A549 (cell line): Measurements from ENCODE around the gene SPATA12. TPM values are rescaled to one million over a fixed set of nuclear protein-coding genes. Genes with fewer than 3 reads are reported as not detected.

Experiments
- ATAC-seq, 2 experiments: fragments of 200-7000 bp in 1 of 2; fragments of >200 bp in 1 of 2; cut with Nextera tagmentation in 1 of 2; cut with Tn5 transposase in 1 of 2; 3 replicates each; pipeline versions ENCODE4 v1.8.0 to v1.9.1; 2018 to 2020; ENCODE audit warnings: mild to moderate bottlenecking in 1 of 2, moderate library complexity in 1 of 2
- CTCF ChIA-PET: fragments of 300-600 bp; sonication (Branson Sonifier 250); formaldehyde crosslinking; extraction: SDS; loops from one replicate; lab custom pipeline; 2021; ENCODE audit warnings: antibody characterized with exemption, inconsistent platforms; lab: Yijun Ruan, JAX
- POLR2A ChIA-PET: fragments of 350-600 bp; formaldehyde crosslinking; extraction: SDS; loops from one replicate; lab custom pipeline; 2021; ENCODE audit warnings: antibody characterized with exemption, inconsistent platforms; lab: Yijun Ruan, JAX
- DNase-seq, 2 experiments: peaks; one replicate each; pipeline versions ENCODE4 v3.0.0 to v3.0.0-alpha.2; 2011 to 2016; ENCODE audit warnings: low read depth in 1 of 2, low spot score in 1 of 2
- FAIRE-seq: peaks from 2 replicates; lab custom pipeline; 2011; peaks lifted over from hg19 to GRCh38; lab: Jason Lieb, UNC
- H3K27ac ChIP-seq, 2 experiments: fragments of >200 bp; sonication (Bioruptor Twin); formaldehyde crosslinking; 3 replicates each; pipeline ENCODE4 v1.5.1; 2016 to 2017
- H3K4me1 ChIP-seq: fragments of >200 bp; sonication (Bioruptor Twin); formaldehyde crosslinking; 3 replicates; pipeline ENCODE4 v1.6.1; 2016
- H3K4me2 ChIP-seq: fragments of >200 bp; sonication (Bioruptor Twin); formaldehyde crosslinking; 3 replicates; pipeline ENCODE4 v1.6.1; 2016
- H3K4me3 ChIP-seq: fragments of >200 bp; sonication (Bioruptor Twin); formaldehyde crosslinking; 3 replicates; pipeline ENCODE4 v1.5.1; 2016
- H3K9me3 ChIP-seq: fragments of >200 bp; sonication (Bioruptor Twin); formaldehyde crosslinking; 3 replicates; pipeline ENCODE4 v1.6.1; 2016
- BCL3 ChIP-seq: fragments of >200 bp; sonication (Bioruptor Twin); formaldehyde crosslinking; IDR thresholded peaks from 3 replicates; pipeline ENCODE4 v1.6.1; 2016
- CBX8 ChIP-seq: fragments of 200-600 bp; sonication (generic); IDR thresholded peaks from 2 replicates; pipeline ENCODE4 v1.6.1; 2016
- CHD4 ChIP-seq: fragments of 200-600 bp; sonication (generic); IDR thresholded peaks from 2 replicates; pipeline ENCODE4 v1.6.1; 2016; ENCODE audit warnings: antibody characterized with exemption, mild to moderate bottlenecking, borderline replicate concordance
- E2F6 ChIP-seq: IDR thresholded peaks from 2 replicates; pipeline ENCODE4 v1.6.1; 2012; ENCODE audit warnings: low read depth, borderline replicate concordance
- EP300 ChIP-seq, 2 experiments: fragments of >200 bp; sonication (Bioruptor Twin); formaldehyde crosslinking; IDR thresholded peaks; 2 replicates in 1 of 2; 3 replicates in 1 of 2; pipeline ENCODE4 v1.6.1; 2016 to 2017
- FOSL2 ChIP-seq, 2 experiments: fragments of 450-650 bp in 1 of 2; fragments of >200 bp in 1 of 2; sonication (Bioruptor Twin) in 1 of 2; formaldehyde crosslinking; IDR thresholded peaks; 2 replicates each; pipeline versions ENCODE4 v1.5.0 to v1.6.1; 2016 to 2020; ENCODE audit warnings: mild to moderate bottlenecking in 1 of 2, moderate library complexity in 1 of 2
- FOXS1 ChIP-seq: fragments of 250-450 bp; sonication (Bioruptor Pico); IDR thresholded peaks from 2 replicates; pipeline ENCODE4 v1.5.0; 2020; ENCODE audit warnings: mild to moderate bottlenecking, moderate library complexity
- GATA3 ChIP-seq: IDR thresholded peaks from 2 replicates; pipeline ENCODE4 v1.6.1; 2012; ENCODE audit warnings: borderline replicate concordance
- HEYL ChIP-seq: fragments of 250-450 bp; sonication (Bioruptor Pico); IDR thresholded peaks from 2 replicates; pipeline ENCODE4 v1.8.0; 2021; ENCODE audit warnings: mild to moderate bottlenecking, moderate library complexity
- JUN ChIP-seq, 2 experiments: fragments of >200 bp; sonication (Bioruptor Twin); formaldehyde crosslinking; IDR thresholded peaks; 2 replicates in 1 of 2; 3 replicates in 1 of 2; pipeline ENCODE4 v1.6.1; 2016 to 2017
- KDM5A ChIP-seq: fragments of 200-600 bp; sonication (generic); IDR thresholded peaks from 2 replicates; pipeline ENCODE4 v1.6.1; 2016; ENCODE audit warnings: antibody characterized with exemption, mild to moderate bottlenecking
- MYC ChIP-seq: IDR thresholded peaks from 2 replicates; pipeline ENCODE4 v1.6.1; 2012; ENCODE audit warnings: mild to moderate bottlenecking, inconsistent platforms, low read length, improper control_type of control experiment, borderline replicate concordance
- NR3C1 ChIP-seq: fragments of >200 bp; sonication (Bioruptor Twin); formaldehyde crosslinking; IDR thresholded peaks from 3 replicates; pipeline ENCODE4 v1.6.1; 2017
- PHF8 ChIP-seq: fragments of 200-600 bp; sonication (generic); IDR thresholded peaks from 2 replicates; pipeline ENCODE4 v1.6.1; 2016; ENCODE audit warnings: low read depth, mild to moderate bottlenecking, antibody characterized with exemption, moderate library complexity, borderline replicate concordance
- RAD21 ChIP-seq, 2 experiments: fragments of >200 bp in 1 of 2; sonication (Bioruptor Twin) in 1 of 2; formaldehyde crosslinking in 1 of 2; IDR thresholded peaks in 1 of 2; conservative IDR thresholded peaks in 1 of 2; 2 replicates in 1 of 2; 3 replicates in 1 of 2; pipeline ENCODE4 v1.6.1; 2012 to 2018; ENCODE audit warnings: inconsistent platforms in 1 of 2
- RARB ChIP-seq: fragments of 250-450 bp; sonication (Bioruptor Pico); IDR thresholded peaks from 2 replicates; pipeline ENCODE4 v1.8.0; 2021; ENCODE audit warnings: mild to moderate bottlenecking, moderate library complexity
- REST ChIP-seq: fragments of 200-600 bp; sonication (generic); IDR thresholded peaks from 2 replicates; pipeline ENCODE4 v1.6.1; 2016; ENCODE audit warnings: antibody characterized with exemption, mild to moderate bottlenecking, moderate library complexity
- ZC3H11A ChIP-seq: fragments of 450-650 bp; IDR thresholded peaks from 2 replicates; pipeline ENCODE4 v1.6.1; 2014; ENCODE audit warnings: antibody characterized with exemption, mild to moderate bottlenecking
- ZFP36 ChIP-seq: fragments of 450-650 bp; IDR thresholded peaks from 2 replicates; pipeline ENCODE4 v1.6.1; 2014; ENCODE audit warnings: borderline replicate concordance; ENCODE audit not compliant: partially characterized antibody
- ZNF302 ChIP-seq: fragments of 250-450 bp; sonication (Bioruptor Pico); IDR thresholded peaks from 2 replicates; pipeline ENCODE4 v1.9.0; 2021; ENCODE audit warnings: inconsistent platforms, mild to moderate bottlenecking, moderate library complexity
- WGBS: methylation state at CpG from one replicate; pipeline ENCODE4 v1.1.6; 2017; ENCODE audit errors: missing lambda C conversion rate; 5-methylcytosine and 5-hydroxymethylcytosine counted together
- polyA plus RNA-seq, 4 experiments: library from polyadenylated mRNA; depleted of rRNA in 3 of 4; stranded (reverse); fragments of >200 nt; fragmentation: RNase III in 1 of 4; extraction: RNeasy Plus Mini Kit Qiagen cat#74134 plus additional on column Dnase treatment in 1 of 4; gene quantifications; 2 replicates in 3 of 4; 3 replicates in 1 of 4; pipeline ENCODE4 v1.2.3, GENCODE V29; 2011 to 2017

SPATA12 gene
- polyA plus RNA-seq, 2 of the 4 experiments (the other 2 are of a cell fraction): 0.17 to 0.18 TPM

- no peak overlapping the region for H3K4me2 ChIP-seq
- no peaks in the 10 kb centered on the region for H3K9me3 ChIP-seq
- ChIA-PET CTCF (interaction anchor here (1.7 kb wide), 1 partner anchor 18 kb away, joined by 6 read pairs; no protein-coding TSS in a partner anchor), POLR2A (no interaction called here)
- no peak for FAIRE-seq
- 54% methylated on average over 3 of the region's 3 CpGs for WGBS
- TF ChIP-seq ZFP36 (no peak), E2F6 (no peak), ZNF302 (no peak), BCL3 (no peak), PHF8 (no peak), RARB (CRISPR knock-in tag) (no peak), HEYL (CRISPR knock-in tag) (no peak), FOSL2 (IDR thresholded peaks at IDR 0.05) (no peak), FOSL2 (CRISPR knock-in tag; IDR thresholded peaks at IDR 0.05) (no peak), EP300 (IDR thresholded peaks at IDR 0.05) (no peak), NR3C1 (no peak), CHD4 (no peak), CBX8 (no peak), FOXS1 (CRISPR knock-in tag) (no peak), ZC3H11A (no peak), MYC (no peak), RAD21 (conservative IDR thresholded peaks at IDR 0.05 in 1 of 2, IDR thresholded peaks at IDR 0.05 in 1 of 2) (no peak), JUN (IDR thresholded peaks at IDR 0.05) (no peak), REST (no peak), KDM5A (no peak)
- no peak for DNase-seq
- H3K4me1 ChIP-seq: no peaks in the 10 kb centered on the region
- no peak for ATAC-seq
- no peak overlapping the region for H3K4me3 ChIP-seq
- no peak overlapping the region for H3K27ac ChIP-seq
These were observed 57.8 kb downstream of the SPATA12 start for GRCh38 chr3:57118254-57118653.

DNA sequence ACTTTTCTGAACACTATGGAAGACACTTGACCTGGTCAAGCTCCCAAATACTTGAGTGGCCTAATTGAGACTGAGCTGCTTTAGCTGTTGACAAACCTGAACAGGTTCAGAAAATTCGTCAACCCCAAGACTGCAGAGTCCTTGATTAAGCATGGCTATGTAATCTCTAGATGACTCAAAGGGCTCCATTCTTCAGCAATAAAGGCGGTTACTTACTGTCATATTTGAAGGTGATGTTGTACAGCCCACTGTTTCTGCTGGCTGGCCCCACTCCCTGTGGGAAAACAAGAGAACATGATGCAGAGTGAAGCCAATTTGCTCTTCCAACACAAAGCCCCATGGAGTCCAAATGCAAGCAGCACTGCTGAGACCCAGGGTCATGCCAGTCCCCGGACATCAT lies 59.6 kb downstream of the SPATA12 start:
- Histone ChIP-seq H3K4me2 (no peak overlapping the region), H3K9me3 (no peaks in the 10 kb centered on the region), H3K4me1 (no peaks in the 10 kb centered on the region), H3K4me3 (no peak overlapping the region), H3K27ac (no peak overlapping the region)
- no peak for DNase-seq
- no peak for ATAC-seq
- POLR2A ChIA-PET: no interaction called here
- CTCF ChIA-PET: interaction anchor here (0.6 kb wide), 1 partner anchor 38 kb away, joined by 5 read pairs; no protein-coding TSS in a partner anchor
- no peak for FAIRE-seq
- TF ChIP-seq GATA3: no peak
- WGBS: 77% methylated on average over 3 of the region's 3 CpGs
